ENCODE data around the gene OGDHL. TPM values are rescaled to one million over a fixed set of nuclear protein-coding genes. Genes with fewer than 3 reads are reported as not detected.
A peak's percentile ranks its signal among the peaks of the same experiment; 100 is the strongest.
"Not testable (repeated sequence)": the region's sequence is repeated elsewhere in the genome, so short reads cannot be mapped to it uniquely, and the experiment has no call there.

OGDHL gene
- total RNA-seq, 1 experiment from 2014 or later = 21.4 TPM

DNA sequence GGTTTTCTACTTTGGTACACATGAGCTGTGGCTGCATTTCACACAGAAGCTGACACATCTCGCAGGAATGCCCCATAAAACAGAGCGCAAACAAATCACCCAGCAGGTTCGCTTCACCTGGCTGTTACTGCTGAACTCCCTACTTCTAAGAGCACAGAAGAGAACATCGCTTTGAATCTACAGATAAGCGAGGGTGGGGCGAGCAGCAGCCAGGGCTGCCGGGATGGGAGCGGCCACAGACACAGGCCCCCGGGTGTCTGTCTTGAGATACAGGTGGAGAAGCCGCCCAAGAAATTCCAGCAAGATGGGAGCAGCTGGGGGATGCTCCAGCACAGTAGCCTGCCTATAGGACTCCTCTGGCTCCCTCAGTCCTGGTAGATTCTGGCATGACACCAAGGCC lies 27.4 kb downstream of the OGDHL start:
- peak; percentile 87 to 92 for DNase-seq
- H3K4me1 ChIP-seq = peaks cover 23% of the 10 kb centered on the region
- H3K4me3 ChIP-seq (ENCODE audit: low read depth, low read length) = no peak overlapping the region
- Mint-ChIP-seq H3K27me3 (ENCODE audit: insufficient read depth, unreplicated experiment) (no peaks in the 10 kb centered on the region), H3K9me3 (ENCODE audit: unreplicated experiment) (no peaks in the 10 kb centered on the region), H3K27ac (ENCODE audit: unreplicated experiment) (peak overlapping the region; percentile 79), H3K36me3 (ENCODE audit: insufficient read depth, unreplicated experiment) (peaks cover 6% of the 10 kb centered on the region), H3K4me1 (ENCODE audit: low read depth, unreplicated experiment) (peaks cover 30% of the 10 kb centered on the region), H3K4me3 (ENCODE audit: unreplicated experiment) (peak overlapping the region; percentile 20)
- CTCF ChIA-PET = interaction anchor here (0.6 to 1.5 kb wide), 3 partner anchors 10 to 327 kb away, joined by 3 to 5 read pairs (median 4); no protein-coding TSS in a partner anchor
- POLR2A ChIA-PET = interaction anchor here (0.9 kb wide), 1 partner anchor 30 kb away, joined by 3 read pairs; no protein-coding TSS in a partner anchor
- intact Hi-C loops (cut with micrococcal nuclease; ENCODE audit: unreplicated experiment) = loop anchor here (2.0 kb wide), 2 partner anchors 28 kb away; partner anchors contain the start of gene OGDHL
- no TSS peak for BruUV-seq (replicated peaks)
- H3K27me3 ChIP-seq (replicated peaks; ENCODE audit: control insufficient read depth, insufficient read depth, low read length) = no peaks in the 10 kb centered on the region
- H3K9me3 ChIP-seq = no peaks in the 10 kb centered on the region
- TF ChIP-seq, protein P1, sequence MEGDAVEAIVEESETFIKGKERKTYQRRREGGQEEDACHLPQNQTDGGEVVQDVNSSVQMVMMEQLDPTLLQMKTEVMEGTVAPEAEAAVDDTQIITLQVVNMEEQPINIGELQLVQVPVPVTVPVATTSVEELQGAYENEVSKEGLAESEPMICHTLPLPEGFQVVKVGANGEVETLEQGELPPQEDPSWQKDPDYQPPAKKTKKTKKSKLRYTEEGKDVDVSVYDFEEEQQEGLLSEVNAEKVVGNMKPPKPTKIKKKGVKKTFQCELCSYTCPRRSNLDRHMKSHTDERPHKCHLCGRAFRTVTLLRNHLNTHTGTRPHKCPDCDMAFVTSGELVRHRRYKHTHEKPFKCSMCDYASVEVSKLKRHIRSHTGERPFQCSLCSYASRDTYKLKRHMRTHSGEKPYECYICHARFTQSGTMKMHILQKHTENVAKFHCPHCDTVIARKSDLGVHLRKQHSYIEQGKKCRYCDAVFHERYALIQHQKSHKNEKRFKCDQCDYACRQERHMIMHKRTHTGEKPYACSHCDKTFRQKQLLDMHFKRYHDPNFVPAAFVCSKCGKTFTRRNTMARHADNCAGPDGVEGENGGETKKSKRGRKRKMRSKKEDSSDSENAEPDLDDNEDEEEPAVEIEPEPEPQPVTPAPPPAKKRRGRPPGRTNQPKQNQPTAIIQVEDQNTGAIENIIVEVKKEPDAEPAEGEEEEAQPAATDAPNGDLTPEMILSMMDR (IDR thresholded peaks at IDR 0.05; ENCODE audit: insufficient read depth in 1 of 2, low read depth in 1 of 2, low read length in 1 of 2, severe bottlenecking in 1 of 2, unreplicated experiment in 1 of 2) = no peak
- H3K36me3 ChIP-seq (ENCODE audit: control insufficient read depth, insufficient read depth, low read length) = 0 out of 2 replicates have a peak, but pooled peaks cover 3% of the 10 kb centered on the region

GRCh38 chr10:49733866-49734265 lies 28.3 kb downstream of the OGDHL start:
- BruUV-seq (replicated peaks) = no TSS peak
- CTCF ChIA-PET = interaction anchor here (0.6 to 1.5 kb wide), 3 partner anchors 11 to 326 kb away, joined by 3 to 5 read pairs (median 4); no protein-coding TSS in a partner anchor
- H3K4me1 Mint-ChIP-seq (ENCODE audit: low read depth, unreplicated experiment) = peaks cover 30% of the 10 kb centered on the region
- Histone ChIP-seq H3K9me3 (no peaks in the 10 kb centered on the region), H3K36me3 (ENCODE audit: control insufficient read depth, insufficient read depth, low read length) (0 out of 2 replicates have a peak, but pooled peaks cover 3% of the 10 kb centered on the region), H3K27me3 (replicated peaks; ENCODE audit: control insufficient read depth, insufficient read depth, low read length) (no peaks in the 10 kb centered on the region), H3K4me1 (peaks cover 23% of the 10 kb centered on the region), H3K4me3 (ENCODE audit: low read depth, low read length) (no peak overlapping the region)
- no peaks in the 10 kb centered on the region for H3K9me3 Mint-ChIP-seq (ENCODE audit: unreplicated experiment)
- TF ChIP-seq, protein P1 (IDR thresholded peaks at IDR 0.05; ENCODE audit: insufficient read depth in 1 of 2, low read depth in 1 of 2, low read length in 1 of 2, severe bottlenecking in 1 of 2, unreplicated experiment in 1 of 2) = no peak
- H3K27me3 Mint-ChIP-seq (ENCODE audit: insufficient read depth, unreplicated experiment) = no peaks in the 10 kb centered on the region
- peaks cover 6% of the 10 kb centered on the region for H3K36me3 Mint-ChIP-seq (ENCODE audit: insufficient read depth, unreplicated experiment)
- H3K27ac Mint-ChIP-seq (ENCODE audit: unreplicated experiment) = peak overlapping the region; percentile 79
- H3K4me3 Mint-ChIP-seq (ENCODE audit: unreplicated experiment) = no peak overlapping the region
- intact Hi-C loops (cut with micrococcal nuclease; ENCODE audit: unreplicated experiment) = loop anchor here (2.0 kb wide), 2 partner anchors 27 to 29 kb away; partner anchors contain the start of gene OGDHL
- POLR2A ChIA-PET = interaction anchor here (0.7 kb wide), 1 partner anchor 39 kb away, joined by 7 read pairs; no protein-coding TSS in a partner anchor
- no peak for DNase-seq

- Histone ChIP-seq H3K9me3 (no peaks in the 10 kb centered on the region), H3K4me1 (no peaks in the 10 kb centered on the region), H3K4me3 (ENCODE audit: low read depth, low read length) (no peak overlapping the region), H3K27me3 (replicated peaks; ENCODE audit: control insufficient read depth, insufficient read depth, low read length) (no peaks in the 10 kb centered on the region), H3K36me3 (ENCODE audit: control insufficient read depth, insufficient read depth, low read length) (no peaks in the 10 kb centered on the region)
- DNase-seq = no peak
- ChIA-PET POLR2A (no interaction called here), CTCF (no interaction called here)
- intact Hi-C loops (cut with micrococcal nuclease; ENCODE audit: unreplicated experiment) = no loop called here
- no peaks in the 10 kb centered on the region for H3K36me3 Mint-ChIP-seq (ENCODE audit: insufficient read depth, unreplicated experiment)
- no peak overlapping the region for H3K4me3 Mint-ChIP-seq (ENCODE audit: unreplicated experiment)
- no peaks in the 10 kb centered on the region for H3K4me1 Mint-ChIP-seq (ENCODE audit: low read depth, unreplicated experiment)
- H3K27me3 Mint-ChIP-seq (ENCODE audit: insufficient read depth, unreplicated experiment) = peaks cover 4% of the 10 kb centered on the region
- H3K9me3 Mint-ChIP-seq (ENCODE audit: unreplicated experiment) = peaks cover 10% of the 10 kb centered on the region
- no TSS peak for BruUV-seq (replicated peaks)
- no peak overlapping the region for H3K27ac Mint-ChIP-seq (ENCODE audit: unreplicated experiment)
- TF ChIP-seq, protein P1 (IDR thresholded peaks at IDR 0.05; ENCODE audit: insufficient read depth in 1 of 2, low read depth in 1 of 2, low read length in 1 of 2, severe bottlenecking in 1 of 2, unreplicated experiment in 1 of 2) = no peak
These were observed 35.5 kb downstream of the OGDHL start for GRCh38 chr10:49726593-49726992.

DNA sequence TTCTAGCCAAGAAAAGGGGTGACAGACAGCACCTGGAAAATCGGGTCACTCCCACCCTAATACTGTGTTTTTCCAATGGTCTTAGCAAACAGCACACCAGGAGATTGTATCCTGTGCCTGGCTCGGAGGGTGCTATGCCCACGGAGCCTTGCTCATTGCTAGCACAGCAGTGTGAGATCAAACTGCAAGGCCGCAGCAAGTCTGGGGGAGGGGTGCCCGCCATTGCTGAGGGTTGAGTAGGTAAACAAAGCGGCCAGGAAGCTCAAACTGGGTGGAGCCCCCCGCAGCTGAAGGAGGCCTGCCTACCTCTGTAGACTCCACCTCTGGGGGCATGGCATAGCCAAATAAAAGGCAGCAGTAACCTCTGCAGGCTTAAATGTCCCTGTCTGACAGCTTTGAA lies 47.0 kb downstream of the OGDHL start:
- H3K9me3 ChIP-seq; H3K4me3 ChIP-seq (ENCODE audit: low read depth, low read length); H3K36me3 ChIP-seq (ENCODE audit: control insufficient read depth, insufficient read depth, low read length); H3K4me1 ChIP-seq; POLR2A ChIA-PET; H3K4me1 Mint-ChIP-seq (ENCODE audit: low read depth, unreplicated experiment); CTCF ChIA-PET; intact Hi-C loops (cut with micrococcal nuclease; ENCODE audit: unreplicated experiment); H3K9me3 Mint-ChIP-seq (ENCODE audit: unreplicated experiment); H3K27ac Mint-ChIP-seq (ENCODE audit: unreplicated experiment); H3K36me3 Mint-ChIP-seq (ENCODE audit: insufficient read depth, unreplicated experiment); H3K4me3 Mint-ChIP-seq (ENCODE audit: unreplicated experiment); H3K27me3 ChIP-seq (replicated peaks; ENCODE audit: control insufficient read depth, insufficient read depth, low read length); H3K27me3 Mint-ChIP-seq (ENCODE audit: insufficient read depth, unreplicated experiment); BruUV-seq (replicated peaks): not testable (repeated sequence)
- peak in 1 of 2 experiments; percentile 25 for DNase-seq
